Measurements from ENCODE around the gene TTC23. TPM values are rescaled to one million over a fixed set of nuclear protein-coding genes. Genes with fewer than 3 reads are reported as not detected.

Gene TTC23
- total RNA-seq, 1 experiment from 2014 or later: 14.1 TPM

DNA sequence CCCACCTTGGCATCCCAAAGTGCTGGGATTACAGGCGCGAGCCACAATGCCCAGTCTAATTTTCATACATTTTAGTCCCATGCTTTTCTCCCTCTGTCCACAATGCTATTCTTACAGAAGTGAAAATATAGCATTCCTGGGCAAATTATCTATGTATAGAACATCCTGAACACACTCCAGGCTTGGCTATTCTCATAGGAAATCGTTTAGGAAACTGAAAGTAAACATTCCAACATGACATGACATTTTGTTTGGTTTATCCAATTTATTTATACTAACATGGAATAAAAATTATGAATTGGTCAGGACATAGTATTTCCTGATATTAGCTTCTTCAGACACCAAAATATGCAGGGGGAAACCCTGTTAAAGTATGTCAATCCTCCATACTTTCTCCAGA, 91.9 kb downstream of the TTC23 start:
- in situ Hi-C loops (cut with HindIII; ENCODE audit: low pct_unique_long_range_greater_than_20kb, low sequenced_read_pairs): no loop called here
- DNase-seq (ENCODE audit: low read depth, low spot score): no peak

- no peak for DNase-seq (ENCODE audit: low read depth, low spot score)
Measured at GRCh38 chr15:99155961-99156443, 93.4 kb downstream of the TTC23 start.

GRCh38 chr15:99154271-99154670, 95.1 kb downstream of the TTC23 start:
- in situ Hi-C loops (cut with HindIII; ENCODE audit: low pct_unique_long_range_greater_than_20kb, low sequenced_read_pairs): no loop called here
- no peak for DNase-seq (ENCODE audit: low read depth, low spot score)

More at GRCh38 chr15:99155961-99156443, 93.4 kb downstream of the TTC23 start:
- in situ Hi-C loops (cut with HindIII; ENCODE audit: low pct_unique_long_range_greater_than_20kb, low sequenced_read_pairs): no loop called here

GRCh38 chr15:99153026-99153535, 96.3 kb downstream of the TTC23 start:
- DNase-seq (ENCODE audit: low read depth, low spot score): no peak
- in situ Hi-C loops (cut with HindIII; ENCODE audit: low pct_unique_long_range_greater_than_20kb, low sequenced_read_pairs): no loop called here

GRCh38 chr15:99151156-99151555, 98.2 kb downstream of the TTC23 start:
- in situ Hi-C loops (cut with HindIII; ENCODE audit: low pct_unique_long_range_greater_than_20kb, low sequenced_read_pairs): no loop called here
- no peak for DNase-seq (ENCODE audit: low read depth, low spot score)

- DNase-seq (ENCODE audit: low read depth, low spot score): no peak
- in situ Hi-C loops (cut with HindIII; ENCODE audit: low pct_unique_long_range_greater_than_20kb, low sequenced_read_pairs): no loop called here
Measured at GRCh38 chr15:99149366-99149765, 100.0 kb downstream of the TTC23 start.

DNA sequence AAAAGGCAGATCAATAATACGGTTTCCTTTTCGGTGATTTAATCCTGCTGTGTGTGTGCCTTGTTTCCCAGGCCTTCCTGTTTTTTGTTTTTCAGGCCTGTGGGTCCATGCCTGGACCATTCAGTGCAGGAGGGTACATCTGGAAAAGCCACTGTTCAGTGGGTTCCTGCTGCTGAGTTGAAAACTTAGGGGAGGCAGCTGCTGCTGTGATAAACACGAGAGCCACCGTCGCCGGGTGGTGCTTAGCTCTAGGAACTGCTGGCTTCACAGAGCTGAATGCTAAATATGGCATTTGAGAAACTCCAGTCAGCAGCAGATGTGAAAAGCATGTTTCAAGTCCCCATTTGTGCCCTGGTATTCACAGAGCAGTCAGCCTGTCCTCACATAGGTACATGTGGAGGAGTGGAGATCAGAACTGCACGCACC, 100.5 kb downstream of the TTC23 start:
- DNase-seq (ENCODE audit: low read depth, low spot score): no peak
- in situ Hi-C loops (cut with HindIII; ENCODE audit: low pct_unique_long_range_greater_than_20kb, low sequenced_read_pairs): no loop called here

- in situ Hi-C loops (cut with HindIII; ENCODE audit: low pct_unique_long_range_greater_than_20kb, low sequenced_read_pairs): no loop called here
- no peak for DNase-seq (ENCODE audit: low read depth, low spot score)
Measured at GRCh38 chr15:99146661-99147060, 102.7 kb downstream of the TTC23 start.

- DNase-seq (ENCODE audit: low read depth, low spot score): no peak
- in situ Hi-C loops (cut with HindIII; ENCODE audit: low pct_unique_long_range_greater_than_20kb, low sequenced_read_pairs): no loop called here
Measured at GRCh38 chr15:99145778-99146177, 103.6 kb downstream of the TTC23 start.

DNA sequence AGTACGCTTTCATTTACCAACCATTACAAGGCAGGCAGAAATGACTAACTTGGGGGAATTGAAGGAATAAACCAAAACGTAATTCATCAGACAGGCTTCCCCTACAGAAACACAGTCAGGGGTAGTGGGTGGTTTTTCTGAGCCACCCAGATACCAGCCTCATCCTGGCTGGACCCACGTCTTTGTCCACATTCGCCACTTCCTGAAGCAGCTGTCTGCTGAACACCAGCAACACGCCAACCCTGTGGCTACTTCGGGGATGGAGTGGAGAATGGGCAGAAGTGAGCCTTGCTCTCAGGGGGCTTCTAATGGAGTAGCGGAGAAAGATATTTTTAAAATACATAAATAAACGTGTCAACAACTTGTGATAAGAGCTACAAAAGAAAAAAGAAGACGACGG, 104.4 kb downstream of the TTC23 start:
- in situ Hi-C loops (cut with HindIII; ENCODE audit: low pct_unique_long_range_greater_than_20kb, low sequenced_read_pairs): no loop called here
- no peak for DNase-seq (ENCODE audit: low read depth, low spot score)

GRCh38 chr15:99143655-99144610, 105.4 kb downstream of the TTC23 start:
- in situ Hi-C loops (cut with HindIII; ENCODE audit: low pct_unique_long_range_greater_than_20kb, low sequenced_read_pairs): no loop called here
- DNase-seq (ENCODE audit: low read depth, low spot score): no peak

GRCh38 chr15:99143242-99143641, 106.1 kb downstream of the TTC23 start:
- in situ Hi-C loops (cut with HindIII; ENCODE audit: low pct_unique_long_range_greater_than_20kb, low sequenced_read_pairs): no loop called here
- no peak for DNase-seq (ENCODE audit: low read depth, low spot score)

GRCh38 chr15:99142562-99142961, 106.8 kb downstream of the TTC23 start:
- no peak for DNase-seq (ENCODE audit: low read depth, low spot score)
- in situ Hi-C loops (cut with HindIII; ENCODE audit: low pct_unique_long_range_greater_than_20kb, low sequenced_read_pairs): no loop called here

DNA sequence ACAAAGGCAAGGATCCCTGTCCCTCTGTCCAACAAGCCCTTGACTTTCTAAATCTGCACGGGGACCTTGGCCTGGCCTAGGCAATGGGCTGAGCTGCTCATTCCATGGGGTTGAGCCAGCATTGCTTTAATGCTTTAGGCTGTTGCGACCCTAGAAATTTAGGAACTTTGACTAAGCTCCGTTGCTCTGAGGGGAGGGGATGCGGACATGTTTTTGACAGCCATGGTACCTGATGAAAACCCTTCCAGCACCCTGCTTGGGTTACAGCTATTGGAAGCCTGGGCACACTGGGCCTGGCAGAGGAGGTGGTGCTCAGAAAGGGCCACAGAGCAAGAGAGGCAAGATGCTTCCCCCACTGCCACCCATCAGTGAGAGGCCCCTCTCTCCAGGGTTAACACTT, 107.4 kb downstream of the TTC23 start:
- in situ Hi-C loops (cut with HindIII; ENCODE audit: low pct_unique_long_range_greater_than_20kb, low sequenced_read_pairs): no loop called here
- no peak for DNase-seq (ENCODE audit: low read depth, low spot score)

DNA sequence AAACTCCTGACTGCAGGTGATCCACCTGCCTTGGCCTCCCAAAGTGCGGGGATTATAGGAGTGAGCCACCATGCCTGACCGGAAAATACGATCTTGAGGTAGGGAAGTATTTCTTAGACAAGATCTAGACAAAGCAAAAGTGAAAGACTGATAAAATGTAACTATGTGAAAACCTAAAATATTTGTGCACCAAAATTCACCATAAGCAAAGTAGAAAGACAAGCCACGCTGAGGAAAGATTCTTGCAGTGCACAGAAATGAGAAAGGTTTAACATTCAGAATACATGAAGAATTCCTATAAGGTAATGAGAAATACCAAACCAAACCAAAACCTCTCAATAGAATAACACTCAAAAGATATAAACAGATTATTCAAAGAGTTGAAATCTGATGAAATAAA, 108.8 kb downstream of the TTC23 start:
- in situ Hi-C loops (cut with HindIII; ENCODE audit: low pct_unique_long_range_greater_than_20kb, low sequenced_read_pairs): no loop called here
- no peak for DNase-seq (ENCODE audit: low read depth, low spot score)

GRCh38 chr15:99139276-99139675, 110.1 kb downstream of the TTC23 start:
- in situ Hi-C loops (cut with HindIII; ENCODE audit: low pct_unique_long_range_greater_than_20kb, low sequenced_read_pairs): no loop called here
- no peak for DNase-seq (ENCODE audit: low read depth, low spot score)

GRCh38 chr15:99138491-99138982, 110.8 kb downstream of the TTC23 start:
- in situ Hi-C loops (cut with HindIII; ENCODE audit: low pct_unique_long_range_greater_than_20kb, low sequenced_read_pairs): no loop called here

GRCh38 chr15:99137877-99138276, 111.5 kb downstream of the TTC23 start:
- in situ Hi-C loops (cut with HindIII; ENCODE audit: low pct_unique_long_range_greater_than_20kb, low sequenced_read_pairs): no loop called here
- DNase-seq (ENCODE audit: low read depth, low spot score): no peak

More at GRCh38 chr15:99138491-99138982, 110.8 kb downstream of the TTC23 start:
- DNase-seq (ENCODE audit: low read depth, low spot score): no peak

GRCh38 chr15:99137111-99137546, 112.3 kb downstream of the TTC23 start:
- no peak for DNase-seq (ENCODE audit: low read depth, low spot score)
- in situ Hi-C loops (cut with HindIII; ENCODE audit: low pct_unique_long_range_greater_than_20kb, low sequenced_read_pairs): no loop called here
